Mesenteric fat pad (tissue), 1 donor: Measurements from ENCODE around the gene MARCKS. TPM values are rescaled to one million over a fixed set of nuclear protein-coding genes. Genes with fewer than 3 reads are reported as not detected.

Source experiments
- DNase-seq: peaks from one replicate; pipeline ENCODE4 v3.0.0-alpha.2; 2020; ENCODE audit warnings: low spot score
- total RNA-seq: library from RNA; stranded (reverse); fragmentation: NEBNext Ultra II Directional; extraction: Animal tissue kit (Norgen Biotek cat#: 25700); gene quantifications from one replicate; pipeline ENCODE4 v1.2.1, GENCODE V29; 2021
- donor health status: DM: yes; HTN: yes; CAD: no.

Gene MARCKS
- total RNA-seq, 1 donor from 2014 or later: 63.6 TPM

DNA sequence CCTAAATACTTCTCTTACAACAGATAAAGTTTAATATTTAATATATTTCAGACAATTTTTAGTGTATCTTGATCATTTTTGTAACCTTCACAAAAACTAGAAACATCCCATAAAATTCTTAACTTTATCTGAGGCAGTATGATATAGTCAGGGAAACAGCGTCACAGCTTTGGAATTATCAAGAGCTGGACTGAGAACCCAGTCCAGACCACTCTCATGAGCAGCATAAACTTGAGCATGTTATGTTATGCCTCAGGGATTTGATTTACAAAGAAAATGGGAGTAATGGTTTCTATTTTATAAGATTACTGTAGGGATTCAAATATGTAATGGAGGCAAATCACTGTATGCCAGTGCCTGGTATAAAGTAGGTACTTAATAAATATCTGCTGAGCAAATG, 8.3 kb upstream of the MARCKS start:
- DNase-seq: no peak

DNA sequence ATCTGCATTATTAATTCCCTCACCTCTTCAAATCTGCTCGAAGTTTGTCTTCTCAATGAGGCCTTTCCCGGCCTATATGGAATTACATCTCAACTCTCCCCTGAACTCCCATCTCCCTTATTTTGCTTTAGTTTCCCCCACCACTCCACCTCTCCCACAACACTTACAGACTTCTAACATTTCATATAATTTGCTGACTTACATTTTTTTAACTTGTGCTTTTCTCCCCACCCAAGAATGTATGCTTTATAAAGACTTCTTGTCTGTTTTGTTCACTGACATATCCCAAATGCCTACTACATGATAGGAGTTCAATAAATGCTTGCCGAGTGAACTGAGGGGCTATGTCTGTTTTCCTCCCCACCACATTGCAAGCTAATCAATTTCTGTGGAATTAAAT, 3.9 kb upstream of the MARCKS start:
- no peak for DNase-seq

DNA sequence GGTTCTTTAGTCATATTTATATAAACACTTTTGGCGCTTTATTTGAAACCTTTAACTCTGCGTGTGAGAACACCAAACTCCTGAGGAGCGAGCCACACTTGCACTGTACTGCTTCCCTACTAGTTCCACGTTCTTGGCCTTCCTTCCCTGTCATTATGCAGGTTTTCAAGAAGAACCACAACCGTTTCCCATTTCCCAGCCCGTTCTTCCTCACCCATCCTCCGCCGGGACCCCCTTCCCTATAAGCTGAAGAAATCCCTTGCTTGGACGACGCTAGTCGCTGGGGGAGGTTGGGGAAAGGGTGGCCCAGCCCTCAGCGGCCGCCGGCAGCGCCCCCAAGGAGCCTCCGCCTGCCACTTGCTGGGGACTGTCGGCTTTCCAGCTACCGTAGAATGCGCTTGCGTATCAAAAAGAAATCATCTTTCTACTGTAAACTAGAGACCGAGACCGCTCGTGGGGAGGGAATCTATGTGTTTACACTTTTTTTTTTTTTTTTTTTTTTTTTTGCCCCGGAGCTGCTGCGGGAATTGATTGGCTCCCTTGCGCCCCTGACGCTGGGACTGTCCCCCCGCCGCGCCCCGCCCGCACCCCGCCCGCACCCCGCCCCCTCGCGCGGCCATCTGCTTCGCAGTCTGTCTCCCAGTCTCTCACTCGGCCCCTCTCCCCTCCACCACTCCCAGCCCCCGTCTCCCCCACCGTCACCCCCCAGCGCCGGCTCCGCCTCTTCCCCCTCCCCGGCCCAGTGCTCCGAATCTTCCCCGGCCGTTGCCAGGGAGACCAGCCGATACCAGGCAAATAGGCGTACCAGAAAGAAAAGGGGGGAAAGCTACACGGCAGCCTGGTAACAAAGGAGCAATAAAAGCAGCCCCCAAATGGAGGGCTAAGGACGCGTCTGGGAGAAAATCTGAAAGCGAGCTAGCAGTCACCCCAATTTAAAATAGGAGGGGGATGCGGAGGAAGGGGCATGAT, 2.3 kb upstream of the MARCKS start:
- no peak for DNase-seq

DNA sequence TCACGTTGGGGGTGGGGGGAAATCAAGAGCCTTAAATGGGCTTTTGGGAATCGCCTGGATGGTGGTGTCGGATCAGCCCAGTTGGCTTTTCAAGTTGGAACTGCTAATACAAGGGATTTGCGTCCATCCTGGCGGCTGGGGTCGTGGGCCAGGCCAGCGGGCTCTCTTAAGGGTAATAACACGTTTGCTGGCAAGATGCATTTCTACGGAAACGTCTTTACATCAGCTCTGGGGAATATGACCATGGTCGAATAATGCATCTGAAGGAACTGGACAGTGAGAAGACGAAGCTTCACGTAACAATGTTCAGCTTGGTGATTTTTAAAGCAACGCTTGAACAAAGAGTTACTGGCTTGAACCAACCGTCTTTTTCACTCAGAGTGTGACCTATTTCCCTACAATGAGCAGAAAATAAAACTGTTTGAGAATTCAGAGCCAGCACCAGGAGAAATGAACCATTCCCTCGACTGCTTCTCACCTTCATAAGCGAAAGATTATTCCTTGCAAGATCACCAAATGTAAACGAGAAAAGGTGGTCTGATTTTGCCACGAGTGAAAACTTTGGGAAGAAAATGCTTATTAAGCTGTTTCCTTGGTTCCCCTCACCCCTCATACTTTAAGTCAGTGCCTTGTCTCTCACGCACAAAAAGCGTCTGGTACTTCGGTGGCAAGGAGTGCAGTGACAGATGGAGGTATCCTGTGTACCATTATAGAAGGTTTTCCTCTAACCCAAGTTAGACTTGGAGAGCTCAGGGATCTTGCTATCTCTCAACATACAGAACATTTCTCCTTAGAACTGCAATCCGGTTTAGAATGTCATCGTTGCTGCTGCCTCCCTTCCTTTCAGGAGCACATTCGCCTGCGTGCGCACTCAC, 1.4 kb upstream of the MARCKS start:
- DNase-seq: no peak

DNA sequence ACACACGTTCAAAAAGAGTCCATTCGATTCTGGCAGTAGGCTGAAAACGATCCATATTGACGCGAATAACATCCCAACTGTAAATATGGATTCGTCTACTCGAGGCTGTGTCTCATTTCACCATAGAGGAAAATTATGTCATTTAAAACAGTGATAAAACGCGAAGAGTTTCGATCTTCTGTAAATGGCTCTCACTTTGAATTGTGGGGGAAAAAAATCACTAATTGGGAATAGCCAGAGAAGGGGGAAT, 845 bp upstream of the MARCKS start:
- DNase-seq: no peak

DNA sequence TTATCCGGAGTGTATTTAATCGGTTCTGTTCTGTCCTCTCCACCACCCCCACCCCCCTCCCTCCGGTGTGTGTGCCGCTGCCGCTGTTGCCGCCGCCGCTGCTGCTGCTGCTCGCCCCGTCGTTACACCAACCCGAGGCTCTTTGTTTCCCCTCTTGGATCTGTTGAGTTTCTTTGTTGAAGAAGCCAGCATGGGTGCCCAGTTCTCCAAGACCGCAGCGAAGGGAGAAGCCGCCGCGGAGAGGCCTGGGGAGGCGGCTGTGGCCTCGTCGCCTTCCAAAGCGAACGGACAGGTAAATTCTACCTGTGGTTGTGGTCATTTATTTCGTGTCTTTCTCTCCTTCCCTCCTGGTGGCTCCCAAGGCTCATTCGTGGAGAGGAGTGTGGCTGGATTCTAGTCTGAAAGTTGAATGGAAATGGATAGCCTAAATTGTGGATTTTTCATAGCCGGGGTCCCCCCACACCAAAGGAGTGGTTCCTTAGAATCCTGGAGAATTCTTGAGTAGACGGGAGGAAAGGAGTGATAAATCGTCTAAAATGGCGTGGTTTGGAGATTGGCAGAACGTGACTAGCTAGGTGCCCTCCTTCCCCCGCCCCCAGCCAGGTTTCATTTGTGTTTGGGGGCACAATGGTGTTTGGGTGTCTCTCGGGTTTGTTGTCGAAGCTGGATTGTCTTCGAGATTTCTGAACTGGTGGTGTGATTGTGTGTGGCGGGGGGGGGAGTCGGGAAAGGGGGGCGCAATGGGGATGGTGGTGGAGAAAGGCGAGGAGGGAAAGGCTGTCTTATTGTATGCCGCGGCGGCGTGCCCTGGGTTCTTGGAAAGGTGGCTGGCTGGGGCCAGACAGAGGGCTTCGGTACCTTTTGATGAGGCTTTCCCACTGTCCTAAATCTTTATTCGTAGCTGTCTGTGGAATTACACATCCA, 673 bp downstream of the MARCKS start:
- DNase-seq: no peak

DNA sequence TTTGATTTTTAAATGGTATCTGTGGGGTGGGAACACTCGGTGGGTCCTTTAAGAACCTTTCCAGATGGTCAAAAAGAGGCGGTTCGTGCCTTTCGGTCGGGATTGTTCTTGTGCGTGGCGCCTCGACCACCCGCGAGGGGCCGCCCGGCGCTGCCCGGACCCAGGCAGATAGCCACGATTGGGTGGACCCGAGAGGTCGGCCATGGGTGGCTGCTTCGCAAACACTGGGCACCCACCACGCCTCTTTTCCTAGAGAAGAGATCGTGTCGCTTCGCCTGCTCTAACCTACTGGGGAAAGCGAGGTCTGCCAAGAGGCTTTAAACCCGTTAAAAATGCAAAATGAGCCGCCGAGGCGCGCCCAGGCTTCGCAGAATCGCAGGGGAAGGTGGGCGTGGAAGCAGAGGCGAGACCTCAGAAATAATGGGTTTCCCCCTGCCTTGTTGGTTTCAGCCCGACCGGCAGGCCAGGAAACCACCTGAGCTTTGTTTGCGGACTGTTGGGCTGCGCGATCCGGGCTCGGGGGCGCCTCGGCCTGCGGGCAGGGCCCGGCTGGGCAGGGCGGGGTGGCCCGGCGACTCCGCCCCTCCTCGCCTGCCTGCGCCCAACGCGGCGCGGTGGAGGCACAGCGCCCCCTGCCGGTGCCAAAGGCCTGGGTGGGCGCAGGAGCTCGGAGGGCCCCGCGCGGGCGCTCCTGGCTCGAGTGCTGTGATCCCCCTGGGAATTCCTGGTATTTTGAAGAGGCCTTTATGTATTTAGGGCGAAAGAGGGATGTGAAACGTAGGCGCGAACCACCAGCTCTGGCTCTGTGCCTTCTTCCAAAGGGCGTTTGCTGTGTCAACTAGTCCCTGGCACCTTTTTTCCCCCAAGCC, 1.6 kb downstream of the MARCKS start:
- peak; percentile 98 for DNase-seq

DNA sequence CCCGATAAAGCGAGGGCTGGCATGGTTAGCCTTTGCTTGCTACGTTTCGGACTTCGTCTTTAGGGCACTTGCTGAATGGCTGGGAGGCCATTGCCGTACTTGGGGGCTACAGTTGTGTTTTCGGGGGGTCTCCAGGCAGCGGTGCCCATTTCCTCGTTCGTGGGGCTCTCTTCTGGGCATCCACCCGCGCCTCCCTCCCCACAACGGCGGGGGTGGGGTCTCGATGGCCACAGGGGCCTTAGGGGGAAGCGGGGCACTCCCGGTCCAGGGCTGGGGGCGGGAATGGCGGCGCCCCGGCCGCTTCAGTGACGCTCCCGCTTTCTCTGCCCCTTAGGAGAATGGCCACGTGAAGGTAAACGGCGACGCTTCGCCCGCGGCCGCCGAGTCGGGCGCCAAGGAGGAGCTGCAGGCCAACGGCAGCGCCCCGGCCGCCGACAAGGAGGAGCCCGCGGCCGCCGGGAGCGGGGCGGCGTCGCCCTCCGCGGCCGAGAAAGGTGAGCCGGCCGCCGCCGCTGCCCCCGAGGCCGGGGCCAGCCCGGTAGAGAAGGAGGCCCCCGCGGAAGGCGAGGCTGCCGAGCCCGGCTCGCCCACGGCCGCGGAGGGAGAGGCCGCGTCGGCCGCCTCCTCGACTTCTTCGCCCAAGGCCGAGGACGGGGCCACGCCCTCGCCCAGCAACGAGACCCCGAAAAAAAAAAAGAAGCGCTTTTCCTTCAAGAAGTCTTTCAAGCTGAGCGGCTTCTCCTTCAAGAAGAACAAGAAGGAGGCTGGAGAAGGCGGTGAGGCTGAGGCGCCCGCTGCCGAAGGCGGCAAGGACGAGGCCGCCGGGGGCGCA, 2.4 kb downstream of the MARCKS start:
- DNase-seq: no peak

DNA sequence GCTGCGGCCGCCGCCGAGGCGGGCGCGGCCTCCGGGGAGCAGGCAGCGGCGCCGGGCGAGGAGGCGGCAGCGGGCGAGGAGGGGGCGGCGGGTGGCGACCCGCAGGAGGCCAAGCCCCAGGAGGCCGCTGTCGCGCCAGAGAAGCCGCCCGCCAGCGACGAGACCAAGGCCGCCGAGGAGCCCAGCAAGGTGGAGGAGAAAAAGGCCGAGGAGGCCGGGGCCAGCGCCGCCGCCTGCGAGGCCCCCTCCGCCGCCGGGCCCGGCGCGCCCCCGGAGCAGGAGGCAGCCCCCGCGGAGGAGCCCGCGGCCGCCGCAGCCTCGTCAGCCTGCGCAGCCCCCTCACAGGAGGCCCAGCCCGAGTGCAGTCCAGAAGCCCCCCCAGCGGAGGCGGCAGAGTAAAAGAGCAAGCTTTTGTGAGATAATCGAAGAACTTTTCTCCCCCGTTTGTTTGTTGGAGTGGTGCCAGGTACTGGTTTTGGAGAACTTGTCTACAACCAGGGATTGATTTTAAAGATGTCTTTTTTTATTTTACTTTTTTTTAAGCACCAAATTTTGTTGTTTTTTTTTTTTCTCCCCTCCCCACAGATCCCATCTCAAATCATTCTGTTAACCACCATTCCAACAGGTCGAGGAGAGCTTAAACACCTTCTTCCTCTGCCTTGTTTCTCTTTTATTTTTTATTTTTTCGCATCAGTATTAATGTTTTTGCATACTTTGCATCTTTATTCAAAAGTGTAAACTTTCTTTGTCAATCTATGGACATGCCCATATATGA, 3.2 kb downstream of the MARCKS start:
- DNase-seq: no peak

DNA sequence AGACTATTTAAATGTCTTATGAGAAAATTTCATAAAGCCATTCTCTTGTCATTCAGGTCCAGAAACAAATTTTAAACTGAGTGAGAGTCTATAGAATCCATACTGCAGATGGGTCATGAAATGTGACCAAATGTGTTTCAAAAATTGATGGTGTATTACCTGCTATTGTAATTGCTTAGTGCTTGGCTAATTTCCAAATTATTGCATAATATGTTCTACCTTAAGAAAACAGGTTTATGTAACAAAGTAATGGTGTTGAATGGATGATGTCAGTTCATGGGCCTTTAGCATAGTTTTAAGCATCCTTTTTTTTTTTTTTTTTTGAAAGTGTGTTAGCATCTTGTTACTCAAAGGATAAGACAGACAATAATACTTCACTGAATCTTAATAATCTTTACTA, 5.0 kb downstream of the MARCKS start:
- DNase-seq: no peak

DNA sequence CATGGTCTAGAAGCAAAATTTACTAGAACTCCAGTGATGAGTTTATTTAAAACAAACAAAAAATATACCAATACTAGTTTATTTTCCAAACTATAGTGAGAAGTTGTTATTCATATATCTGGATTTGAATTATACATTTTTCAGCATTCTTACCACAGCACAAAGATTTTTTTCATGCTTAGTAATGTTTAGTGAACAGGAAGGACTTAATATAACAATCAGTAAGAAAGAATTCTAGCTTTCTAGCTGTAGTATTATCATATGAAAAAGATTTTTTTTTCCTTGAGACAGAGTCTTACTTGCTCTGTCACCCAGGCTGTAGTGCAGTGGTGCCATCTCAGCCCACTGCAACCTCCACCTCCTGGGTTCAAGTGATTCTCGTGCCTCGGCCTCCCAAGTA, 13.8 kb downstream of the MARCKS start:
- DNase-seq: no peak

DNA sequence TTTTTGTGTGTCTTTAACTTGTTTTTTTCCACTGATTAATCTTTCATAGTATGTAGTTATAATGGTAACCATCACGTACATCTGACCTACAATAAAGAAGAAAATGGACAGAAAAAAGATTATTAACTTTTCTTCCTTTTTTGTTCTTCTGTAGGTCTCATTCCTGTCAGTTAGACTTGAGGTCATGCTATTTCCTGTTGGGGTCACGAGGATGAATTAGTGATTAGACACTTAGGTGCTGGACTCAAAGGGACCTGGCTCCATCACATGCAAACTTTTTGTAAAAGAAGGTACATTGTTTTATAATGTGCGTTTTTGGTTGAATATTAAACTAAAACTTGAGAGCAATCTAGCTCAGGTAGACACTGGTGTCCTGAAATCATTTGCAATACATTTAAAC, 14.8 kb downstream of the MARCKS start:
- no peak for DNase-seq

DNA sequence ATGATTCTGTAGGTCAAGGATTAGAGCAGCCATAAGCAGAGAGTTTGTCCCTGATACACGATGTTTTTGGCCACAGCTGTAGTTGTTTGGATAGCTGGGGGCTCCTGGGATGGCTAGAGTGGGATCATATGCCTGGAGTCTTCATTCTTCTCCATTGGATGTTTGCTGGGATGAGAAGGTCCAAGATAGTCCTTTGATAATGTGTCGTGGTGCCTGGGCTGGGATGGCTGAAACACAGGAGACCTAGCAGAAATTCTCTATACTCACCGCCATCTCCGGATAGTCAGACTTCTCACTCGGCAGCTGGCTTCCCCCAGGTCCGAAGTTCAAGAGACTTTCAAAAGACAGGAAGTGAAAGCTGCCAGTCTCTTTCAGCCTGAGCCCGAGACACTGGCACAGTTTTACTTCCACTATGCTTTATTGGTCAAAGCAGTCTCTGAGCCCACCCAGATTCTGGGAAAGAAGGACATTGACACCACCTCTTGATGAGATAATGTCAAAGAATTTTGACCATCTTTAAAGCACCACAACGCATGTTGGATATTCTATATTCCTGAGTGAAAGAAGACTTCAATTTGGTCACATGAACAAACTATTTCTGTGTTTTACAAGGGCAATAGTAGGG, 16.0 kb downstream of the MARCKS start:
- no peak for DNase-seq

DNA sequence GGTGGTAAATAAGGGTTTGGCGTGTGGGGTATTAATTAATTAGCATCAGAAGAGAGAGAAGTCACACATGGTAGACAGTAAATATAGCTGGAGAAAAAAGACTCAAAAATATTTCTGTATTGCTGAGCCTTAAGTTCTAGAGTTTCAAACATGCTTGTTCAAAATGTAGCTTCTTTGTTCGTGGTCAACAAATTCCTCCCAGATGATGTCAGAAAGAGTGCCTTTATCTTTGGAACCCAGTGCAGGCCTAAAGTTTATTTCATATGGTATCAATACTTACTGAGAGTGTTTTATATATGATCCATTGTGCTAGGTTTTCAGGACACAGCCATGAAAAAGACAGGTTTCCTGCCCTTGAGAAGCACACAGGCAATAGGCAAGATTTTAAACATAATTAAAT, 18.3 kb downstream of the MARCKS start:
- DNase-seq: no peak

DNA sequence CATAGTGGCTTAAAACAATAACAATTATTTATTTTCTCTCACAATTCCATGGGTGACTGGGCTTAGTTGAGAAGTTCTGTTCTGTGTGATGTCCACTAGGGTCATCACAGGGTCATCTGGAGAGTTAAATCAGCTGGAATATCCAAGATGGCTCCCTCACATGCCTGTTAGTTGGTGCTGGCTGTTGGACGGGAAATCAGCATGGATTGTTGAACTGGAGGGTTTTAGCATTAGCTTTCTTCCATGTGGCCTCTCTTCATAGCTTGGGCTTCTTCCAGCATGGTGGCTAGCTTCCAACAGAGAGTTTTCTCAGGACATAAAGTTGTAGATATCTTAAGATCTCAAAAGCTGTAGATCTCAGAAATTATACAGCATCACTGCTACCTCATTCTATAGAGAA, 19.6 kb downstream of the MARCKS start:
- DNase-seq: no peak

DNA sequence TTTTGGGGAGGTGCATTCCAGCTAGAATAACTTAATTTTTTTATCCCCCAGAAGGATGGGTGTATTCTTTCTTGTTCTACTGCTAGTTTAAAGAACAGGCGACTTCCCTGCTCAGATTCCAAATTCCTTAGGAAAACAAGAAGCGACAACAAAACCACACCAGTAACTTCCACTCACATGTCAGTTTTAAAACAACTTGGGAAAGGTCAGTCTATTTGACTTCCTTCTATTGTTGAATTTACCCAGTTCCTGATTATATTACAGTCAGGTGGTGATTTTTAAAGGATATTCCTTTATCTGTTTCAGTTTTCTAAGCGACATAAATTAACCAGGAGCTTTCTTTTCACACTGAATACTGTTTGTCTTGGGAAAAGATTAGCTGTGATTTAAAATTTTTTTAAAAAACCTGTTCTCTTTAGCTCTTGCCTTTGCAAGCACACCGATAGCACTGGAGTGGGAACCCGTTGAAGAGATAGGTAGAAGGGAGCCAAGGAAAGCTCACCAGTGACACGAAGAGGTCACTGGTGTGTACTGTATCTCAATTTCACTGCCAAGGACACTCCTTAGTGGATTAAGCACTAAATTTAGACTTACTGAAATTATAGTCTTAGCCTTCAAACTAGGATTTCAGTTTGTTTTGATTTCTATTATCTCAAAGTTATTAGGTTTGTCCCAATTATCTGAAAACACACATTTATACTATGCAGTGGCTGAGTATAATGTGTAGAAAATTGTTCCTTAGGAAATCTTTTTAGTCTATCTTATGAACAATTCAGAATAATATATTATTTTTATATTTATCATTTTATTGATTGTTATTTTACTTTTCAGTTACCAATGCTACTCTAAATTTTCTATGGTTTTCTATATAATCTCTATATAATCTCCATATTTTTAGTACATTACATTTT, 22.3 kb downstream of the MARCKS start:
- no peak for DNase-seq

DNA sequence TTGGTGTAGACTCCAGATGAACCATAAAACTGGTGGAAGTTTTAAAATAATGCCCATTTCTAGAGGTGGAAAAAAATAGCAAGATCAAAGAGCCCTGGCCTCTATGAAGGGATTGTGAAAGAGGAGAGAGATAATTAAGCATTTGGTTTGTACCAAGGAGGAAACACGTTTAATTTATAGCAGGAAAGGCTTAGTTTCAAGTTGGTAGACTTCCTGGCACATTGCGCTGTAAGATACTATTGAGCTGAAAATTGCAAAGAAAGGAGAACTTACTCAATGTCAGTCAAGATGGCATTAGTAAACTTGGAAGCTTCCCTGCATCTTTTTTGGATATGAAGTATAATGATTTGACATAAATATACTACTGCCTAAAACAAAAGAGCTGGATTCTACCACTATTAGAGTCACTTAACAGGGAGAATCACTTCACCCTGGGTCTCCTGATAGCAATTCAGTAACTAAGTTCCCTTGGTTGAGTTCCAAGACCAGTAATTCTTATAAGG, 24.4 kb downstream of the MARCKS start:
- DNase-seq: no peak
